Bronchus fibroblast of lung (primary cell): Measurements from ENCODE around the gene PLPPR3. TPM values are rescaled to one million over a fixed set of nuclear protein-coding genes. Genes with fewer than 3 reads are reported as not detected.

Experiments used
- total RNA-seq: library from RNA; depleted of rRNA; stranded (reverse); fragments of >200 nt; gene quantifications from 2 replicates; pipeline ENCODE4 v1.2.3, GENCODE V29; 2015

The PLPPR3 gene, protein sequence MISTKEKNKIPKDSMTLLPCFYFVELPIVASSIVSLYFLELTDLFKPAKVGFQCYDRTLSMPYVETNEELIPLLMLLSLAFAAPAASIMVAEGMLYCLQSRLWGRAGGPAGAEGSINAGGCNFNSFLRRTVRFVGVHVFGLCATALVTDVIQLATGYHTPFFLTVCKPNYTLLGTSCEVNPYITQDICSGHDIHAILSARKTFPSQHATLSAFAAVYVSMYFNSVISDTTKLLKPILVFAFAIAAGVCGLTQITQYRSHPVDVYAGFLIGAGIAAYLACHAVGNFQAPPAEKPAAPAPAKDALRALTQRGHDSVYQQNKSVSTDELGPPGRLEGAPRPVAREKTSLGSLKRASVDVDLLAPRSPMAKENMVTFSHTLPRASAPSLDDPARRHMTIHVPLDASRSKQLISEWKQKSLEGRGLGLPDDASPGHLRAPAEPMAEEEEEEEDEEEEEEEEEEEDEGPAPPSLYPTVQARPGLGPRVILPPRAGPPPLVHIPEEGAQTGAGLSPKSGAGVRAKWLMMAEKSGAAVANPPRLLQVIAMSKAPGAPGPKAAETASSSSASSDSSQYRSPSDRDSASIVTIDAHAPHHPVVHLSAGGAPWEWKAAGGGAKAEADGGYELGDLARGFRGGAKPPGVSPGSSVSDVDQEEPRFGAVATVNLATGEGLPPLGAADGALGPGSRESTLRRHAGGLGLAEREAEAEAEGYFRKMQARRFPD
- total RNA-seq: 3.4 and 4.7 TPM in 2 replicates

DNA sequence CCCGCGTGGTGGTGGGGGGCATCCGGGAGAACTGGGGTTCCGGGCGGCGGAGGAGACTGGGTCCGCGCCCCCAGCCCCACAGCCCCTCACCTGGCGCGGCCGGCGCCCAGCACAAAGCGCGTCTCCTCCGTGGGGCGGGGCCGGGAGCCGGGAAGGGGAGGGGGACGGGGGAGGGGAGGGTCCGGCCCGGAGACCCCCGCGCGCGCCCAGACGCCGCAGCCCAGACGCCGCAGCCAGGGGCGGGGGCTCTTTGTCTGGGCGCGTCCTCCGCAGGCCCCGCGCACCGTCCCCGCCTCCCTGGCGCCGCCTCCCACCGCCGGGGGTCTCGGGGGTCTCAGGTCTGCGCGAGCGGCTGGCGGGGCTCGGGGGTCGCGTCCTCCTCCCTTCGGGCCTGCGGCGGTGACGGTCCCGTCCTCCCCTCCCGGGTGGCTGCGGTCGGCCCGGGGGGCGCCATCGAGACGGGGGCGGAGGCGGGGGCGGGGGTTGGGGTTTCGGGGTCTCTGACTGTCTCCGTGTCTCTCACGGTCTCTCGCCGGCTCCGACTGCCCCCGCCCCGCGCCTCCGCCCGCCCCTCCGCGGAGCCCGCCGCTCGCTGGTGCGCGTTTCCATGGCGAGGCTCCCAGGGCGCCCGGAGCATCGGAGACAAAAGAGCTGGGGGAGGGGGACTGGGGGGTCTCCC lies at the start of gene PLPPR3:
Gene PLPPR3, minus strand, starts transcription at position 131 of the 679 bp plus-strand sequence. CDS start 396 bp downstream, outside the sequence.

DNA sequence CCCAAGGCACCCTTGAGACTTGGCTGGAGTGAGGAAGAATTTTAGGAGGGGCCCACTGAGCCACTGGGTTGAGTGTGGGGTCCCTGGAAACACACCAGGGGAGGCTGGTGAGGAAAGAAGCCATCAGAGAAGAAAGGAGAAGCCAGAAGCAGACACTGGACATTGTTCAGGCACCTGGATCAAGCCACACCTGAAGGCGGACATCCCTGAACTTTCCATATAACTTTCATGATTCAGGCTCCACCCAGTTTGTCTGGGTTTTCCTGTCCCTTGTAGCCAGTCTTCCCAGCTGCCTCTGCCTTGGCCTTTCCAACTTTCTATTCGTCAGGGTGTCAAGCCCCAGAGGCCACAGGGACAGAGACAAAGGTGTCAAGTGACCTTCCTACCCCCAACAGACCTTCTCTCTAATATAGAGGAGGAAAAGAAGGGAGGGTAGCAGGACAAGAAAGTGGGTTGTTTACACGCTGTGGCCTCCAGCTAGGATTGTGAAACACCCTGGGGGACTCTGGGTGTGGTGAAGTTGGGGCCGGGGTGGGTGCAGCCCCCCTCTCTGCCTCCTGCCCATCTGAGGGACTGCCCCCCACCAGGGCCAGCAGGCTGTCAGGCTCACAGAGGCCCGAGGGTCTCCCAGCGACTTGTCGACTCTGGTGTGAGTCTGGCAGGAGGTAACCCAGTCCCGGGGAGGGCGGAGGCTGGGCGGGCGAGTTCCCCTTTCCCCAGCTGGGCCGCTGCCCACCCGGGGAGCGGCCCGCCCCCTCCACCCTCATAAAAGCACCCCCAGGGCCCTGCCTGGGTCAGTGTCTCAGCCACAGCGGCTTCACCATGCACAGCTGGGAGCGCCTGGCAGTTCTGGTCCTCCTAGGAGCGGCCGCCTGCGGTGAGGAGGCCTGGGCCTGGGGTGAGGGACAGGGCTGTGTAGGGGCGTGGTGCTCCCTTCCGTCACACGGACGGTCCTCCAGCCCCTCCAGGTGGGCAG lies 37.4 kb upstream of the PLPPR3 start, which contains the start of gene CFD:
Gene CFD, plus strand, starts transcription at position 797 of the 976 bp plus-strand sequence. Its CDS starts 26 bp downstream, at position 823.

DNA sequence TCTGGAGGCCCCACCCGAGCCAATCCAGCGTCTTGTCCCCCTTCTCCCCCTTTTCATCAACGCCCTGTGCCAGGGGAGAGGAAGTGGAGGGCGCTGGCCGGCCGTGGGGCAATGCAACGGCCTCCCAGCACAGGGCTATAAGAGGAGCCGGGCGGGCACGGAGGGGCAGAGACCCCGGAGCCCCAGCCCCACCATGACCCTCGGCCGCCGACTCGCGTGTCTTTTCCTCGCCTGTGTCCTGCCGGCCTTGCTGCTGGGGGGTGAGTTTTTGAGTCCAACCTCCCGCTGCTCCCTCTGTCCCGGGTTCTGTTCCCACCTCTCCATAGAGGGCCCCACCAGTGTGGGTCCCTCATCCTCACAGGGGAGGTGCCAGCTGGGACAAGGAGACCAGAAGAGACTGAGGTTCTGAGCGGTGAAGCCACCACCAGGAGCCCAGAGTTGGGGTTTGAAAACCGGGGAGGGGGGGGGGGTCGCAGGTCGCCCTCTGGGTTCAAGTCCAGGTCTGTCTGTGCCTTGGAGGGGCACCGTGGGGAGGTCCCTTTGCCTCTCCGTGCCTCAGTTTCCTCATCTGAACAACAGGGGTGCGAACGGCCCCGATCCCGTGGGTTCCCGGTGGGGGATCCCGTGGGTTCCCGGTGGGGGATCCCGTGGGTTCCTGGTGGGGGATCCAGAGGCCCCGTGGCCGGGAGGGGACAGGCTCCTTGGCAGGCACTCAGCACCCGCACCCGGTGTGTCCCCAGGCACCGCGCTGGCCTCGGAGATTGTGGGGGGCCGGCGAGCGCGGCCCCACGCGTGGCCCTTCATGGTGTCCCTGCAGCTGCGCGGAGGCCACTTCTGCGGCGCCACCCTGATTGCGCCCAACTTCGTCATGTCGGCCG lies 30.6 kb upstream of the PLPPR3 start, which contains the start of gene ELANE:
Gene ELANE, plus strand, starts transcription at position 168 of the 878 bp plus-strand sequence. Its CDS starts 26 bp downstream, at position 194.

DNA sequence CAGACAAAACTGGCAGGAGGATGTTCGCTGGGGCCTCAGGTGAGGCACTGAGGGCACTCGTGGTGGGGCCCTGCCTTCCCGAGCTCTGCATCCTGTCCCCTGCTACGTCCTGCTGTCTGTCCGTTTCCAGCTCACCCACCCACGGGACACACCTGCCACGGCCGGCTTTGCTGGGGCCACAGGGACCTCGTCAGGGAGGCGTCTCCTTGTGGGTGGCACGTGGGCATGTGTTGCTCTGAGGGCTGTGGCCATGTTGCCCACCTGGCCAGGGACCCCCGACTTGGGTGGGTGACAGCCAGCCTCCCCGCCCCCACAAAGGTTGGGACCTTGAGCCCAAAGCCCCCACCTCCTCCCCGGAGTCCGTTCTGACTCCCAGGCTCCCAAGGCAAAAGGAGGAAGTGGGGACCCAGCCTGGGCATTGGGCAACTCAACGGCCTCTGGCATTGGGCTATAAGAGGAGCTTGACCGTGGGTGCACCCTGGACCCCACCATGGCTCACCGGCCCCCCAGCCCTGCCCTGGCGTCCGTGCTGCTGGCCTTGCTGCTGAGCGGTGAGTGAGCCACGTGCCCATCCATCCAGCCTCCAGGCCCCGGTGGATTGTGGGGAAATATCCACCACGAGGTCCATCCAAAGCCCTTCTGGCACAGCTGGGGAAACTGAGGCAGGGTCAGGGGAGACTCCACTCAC lies 18.9 kb upstream of the PLPPR3 start, which contains the start of gene PRTN3:
Gene PRTN3, plus strand, starts transcription at position 481 of the 688 bp plus-strand sequence. Its CDS starts 10 bp downstream, at position 491.

DNA sequence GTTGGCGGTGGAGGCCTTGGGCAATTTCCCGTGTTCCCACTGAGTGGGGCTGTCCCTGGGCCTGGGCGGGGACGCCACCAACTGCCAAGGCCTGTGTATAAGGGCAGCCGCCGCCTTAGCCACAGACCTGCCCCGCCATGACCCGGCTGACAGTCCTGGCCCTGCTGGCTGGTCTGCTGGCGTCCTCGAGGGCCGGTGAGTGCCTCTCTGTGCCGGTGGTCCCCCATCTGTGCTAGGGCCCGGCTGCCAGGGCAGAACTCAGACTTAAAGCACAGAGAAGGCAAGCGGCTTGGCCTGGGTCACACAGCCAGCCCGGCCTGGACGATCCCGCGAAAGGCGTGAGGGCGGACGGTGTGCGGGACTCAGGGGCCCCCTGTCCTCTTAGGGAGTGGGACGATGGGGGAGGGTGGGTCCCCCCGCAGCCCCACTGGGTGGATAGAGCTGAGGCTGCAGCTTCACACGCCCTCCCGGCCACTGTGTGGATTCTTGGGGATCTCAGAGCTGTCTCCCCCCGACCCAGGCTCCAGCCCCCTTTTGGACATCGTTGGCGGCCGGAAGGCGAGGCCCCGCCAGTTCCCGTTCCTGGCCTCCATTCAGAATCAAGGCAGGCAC lies 6.1 kb upstream of the PLPPR3 start, which contains the start of gene AZU1:
Gene AZU1, plus strand, starts transcription at position 128 of the 612 bp plus-strand sequence. Its CDS starts 10 bp downstream, at position 138.

DNA sequence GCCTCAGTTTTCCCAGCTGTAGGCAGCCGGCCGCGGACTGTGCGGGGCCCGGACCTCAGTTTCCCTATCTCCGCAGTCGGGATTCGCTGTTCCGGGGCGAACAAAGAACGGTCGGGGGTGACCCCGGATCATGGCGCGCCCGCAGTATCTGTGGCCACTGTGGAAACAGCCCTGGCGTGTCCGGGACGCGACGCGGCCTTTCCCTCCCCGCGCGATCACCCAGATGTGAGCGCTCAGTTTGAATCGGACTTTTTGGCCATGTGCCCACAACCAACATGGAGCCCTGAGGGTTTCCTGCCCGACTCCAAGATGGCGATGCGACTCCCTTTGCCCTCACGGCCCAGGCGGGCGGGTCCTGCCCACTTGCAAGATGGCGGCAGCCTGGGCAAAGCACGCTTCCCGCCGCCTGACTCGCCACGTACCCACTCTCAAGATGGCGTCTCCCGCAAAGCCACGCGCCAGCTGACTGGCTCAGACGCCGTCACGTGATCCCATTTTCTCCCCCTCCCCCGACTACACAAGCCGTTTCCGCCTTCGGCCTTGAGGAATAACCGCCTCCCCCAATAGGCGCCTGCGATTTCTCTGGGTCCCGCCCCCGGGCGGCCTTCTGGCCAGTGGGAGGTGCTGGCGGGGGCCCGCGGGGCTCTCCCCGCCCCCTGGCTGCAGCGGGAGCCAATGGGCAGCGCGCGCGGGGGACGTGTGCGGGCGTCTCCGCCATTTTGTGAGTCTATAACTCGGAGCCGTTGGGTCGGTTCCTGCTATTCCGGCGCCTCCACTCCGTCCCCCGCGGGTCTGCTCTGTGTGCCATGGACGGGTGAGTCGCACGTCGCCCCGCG lies 24.8 kb downstream of the PLPPR3 start, which contains the start of gene PTBP1:
Gene PTBP1, plus strand, starts transcription at position 761 of the 836 bp plus-strand sequence. Its CDS starts 46 bp downstream, at position 807.

Other genes starting within 250 kb of the PLPPR3 start
- gene BSG, start 249.4 kb downstream of the PLPPR3 start, total RNA-seq: 569 and 576 TPM in 2 replicates
- 0.17 and 0.30 TPM in 2 replicates for gene HCN2, start 232.1 kb downstream of the PLPPR3 start, total RNA-seq
- 25.6 and 28.4 TPM in 2 replicates for gene POLRMT, start 188.4 kb downstream of the PLPPR3 start, total RNA-seq
- gene FGF22, start 182.1 kb downstream of the PLPPR3 start, total RNA-seq: 0.30 and 0.34 TPM in 2 replicates
- gene RNF126, start 158.7 kb downstream of the PLPPR3 start, total RNA-seq: 55.8 and 63.0 TPM in 2 replicates
- gene FSTL3, start 145.6 kb downstream of the PLPPR3 start, total RNA-seq: 81.8 and 89.3 TPM in 2 replicates
- gene PRSS57, start 126.5 kb downstream of the PLPPR3 start, total RNA-seq: not detected in 2 replicates
- gene PALM, start 113.0 kb downstream of the PLPPR3 start, total RNA-seq: 9.2 and 10.1 TPM in 2 replicates
- gene MISP, start 70.8 kb downstream of the PLPPR3 start, total RNA-seq: under 0.01 TPM in 1 of 2 replicates, not detected in the other
- gene PTBP1, start 24.5 kb downstream of the PLPPR3 start, total RNA-seq: 229 and 250 TPM in 2 replicates
- gene AZU1, start 5.9 kb upstream of the PLPPR3 start, total RNA-seq: not detected in 2 replicates
- not detected in 2 replicates for gene PRTN3, start 19.0 kb upstream of the PLPPR3 start, total RNA-seq
- 0.15 and 0.50 TPM in 2 replicates for gene ELANE, start 30.3 kb upstream of the PLPPR3 start, total RNA-seq
- 7.0 and 7.6 TPM in 2 replicates for gene CFD, start 37.7 kb upstream of the PLPPR3 start, total RNA-seq
- 48.6 and 50.4 TPM in 2 replicates for gene MED16, start 71.2 kb upstream of the PLPPR3 start, total RNA-seq
- gene RNU6-9, start 71.5 kb upstream of the PLPPR3 start, total RNA-seq: not detected in 2 replicates
- 35.1 and 38.0 TPM in 2 replicates for gene R3HDM4, start 91.3 kb upstream of the PLPPR3 start, total RNA-seq
- not detected in 2 replicates for gene KISS1R, start 95.4 kb upstream of the PLPPR3 start, total RNA-seq
- gene ARID3A, start 104.1 kb upstream of the PLPPR3 start, total RNA-seq: 6.7 and 8.7 TPM in 2 replicates
- gene WDR18, start 162.4 kb upstream of the PLPPR3 start, total RNA-seq: 80.5 and 86.7 TPM in 2 replicates
- 0.17 and 3.1 TPM in 2 replicates for gene GRIN3B, start 178.5 kb upstream of the PLPPR3 start, total RNA-seq
- gene TMEM259, start 199.2 kb upstream of the PLPPR3 start, total RNA-seq: 115 and 128 TPM in 2 replicates
- gene RNU6-2, start 199.6 kb upstream of the PLPPR3 start, total RNA-seq: not detected in 2 replicates
- gene CNN2, start 204.7 kb upstream of the PLPPR3 start, total RNA-seq: 303 and 326 TPM in 2 replicates
- 2.8 and 3.0 TPM in 2 replicates for gene ABCA7, start 218.2 kb upstream of the PLPPR3 start, total RNA-seq
- gene ARHGAP45, start 245.2 kb upstream of the PLPPR3 start, total RNA-seq: 0.59 and 2.9 TPM in 2 replicates